Fibroblast of villous mesenchyme (primary cell): ENCODE data around the gene TACC2. TPM values are rescaled to one million over a fixed set of nuclear protein-coding genes. Genes with fewer than 3 reads are reported as not detected.
"Not testable (repeated sequence)": the region's sequence is repeated elsewhere in the genome, so short reads cannot be mapped to it uniquely, and the experiment has no call there.

ENCODE experiments used
- DNase-seq: peaks from one replicate; pipeline ENCODE4 v3.0.0-alpha.2; 2010; ENCODE audit warnings: low read depth
- H3K4me3 ChIP-seq: 2 replicates; pipeline ENCODE4 v1.5.1; 2011; ENCODE audit warnings: low read depth, mild to moderate bottlenecking, low read length
- CTCF ChIP-seq: IDR thresholded peaks from 2 replicates; pipeline ENCODE4 v1.5.1; 2012; ENCODE audit warnings: low read depth, mild to moderate bottlenecking, low read length; ENCODE audit not compliant: insufficient read depth
- total RNA-seq: library from RNA; depleted of rRNA; stranded (reverse); fragments of >200 nt; gene quantifications from 2 replicates; pipeline ENCODE4 v1.2.3, GENCODE V29; 2012

The TACC2 gene
- total RNA-seq, 1 donor: 5.6 TPM

- DNase-seq: no peak
- H3K4me3 ChIP-seq: no peak overlapping the region
- TF ChIP-seq CTCF: no peak
Measured at GRCh38 chr10:122093076-122093475, 104.1 kb downstream of the TACC2 start.

- not testable (repeated sequence) for H3K4me3 ChIP-seq
Measured at GRCh38 chr10:122096181-122096580, 107.2 kb downstream of the TACC2 start.

GRCh38 chr10:122096705-122097104 lies 107.7 kb downstream of the TACC2 start:
- no peak overlapping the region for H3K4me3 ChIP-seq
- no peak for TF ChIP-seq CTCF
- DNase-seq: no peak

More at GRCh38 chr10:122096181-122096580, 107.2 kb downstream of the TACC2 start:
- not testable (repeated sequence) for DNase-seq

- no peak for DNase-seq
- no peak overlapping the region for H3K4me3 ChIP-seq
- no peak for TF ChIP-seq CTCF
Measured at GRCh38 chr10:122097935-122098334, 109.0 kb downstream of the TACC2 start.

- DNase-seq: peak; percentile 23
- H3K4me3 ChIP-seq: no peak overlapping the region
- no peak for TF ChIP-seq CTCF
Measured at GRCh38 chr10:122098924-122099323, 110.0 kb downstream of the TACC2 start.

DNA sequence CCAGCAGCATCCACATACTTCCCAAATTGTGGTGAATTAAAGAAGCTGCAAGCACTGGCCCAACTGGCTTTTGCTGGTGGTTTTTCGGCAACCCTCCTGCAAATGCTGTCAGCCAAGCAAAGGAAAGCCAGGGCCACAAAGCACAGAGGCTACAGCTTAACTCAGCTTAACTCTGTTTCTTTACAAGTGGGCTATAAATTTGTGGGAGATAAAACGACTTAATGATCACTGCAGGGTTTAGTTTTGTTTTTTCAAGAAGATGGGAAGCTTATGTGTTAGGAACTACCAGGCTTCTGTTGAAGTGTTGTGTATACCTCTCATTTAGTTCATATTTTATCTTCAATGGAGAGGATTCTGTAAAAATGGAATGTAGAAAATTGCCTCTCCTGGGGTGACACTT lies 110.6 kb downstream of the TACC2 start:
- H3K4me3 ChIP-seq: no peak overlapping the region
- DNase-seq: peak; percentile 80
- no peak for TF ChIP-seq CTCF

DNA sequence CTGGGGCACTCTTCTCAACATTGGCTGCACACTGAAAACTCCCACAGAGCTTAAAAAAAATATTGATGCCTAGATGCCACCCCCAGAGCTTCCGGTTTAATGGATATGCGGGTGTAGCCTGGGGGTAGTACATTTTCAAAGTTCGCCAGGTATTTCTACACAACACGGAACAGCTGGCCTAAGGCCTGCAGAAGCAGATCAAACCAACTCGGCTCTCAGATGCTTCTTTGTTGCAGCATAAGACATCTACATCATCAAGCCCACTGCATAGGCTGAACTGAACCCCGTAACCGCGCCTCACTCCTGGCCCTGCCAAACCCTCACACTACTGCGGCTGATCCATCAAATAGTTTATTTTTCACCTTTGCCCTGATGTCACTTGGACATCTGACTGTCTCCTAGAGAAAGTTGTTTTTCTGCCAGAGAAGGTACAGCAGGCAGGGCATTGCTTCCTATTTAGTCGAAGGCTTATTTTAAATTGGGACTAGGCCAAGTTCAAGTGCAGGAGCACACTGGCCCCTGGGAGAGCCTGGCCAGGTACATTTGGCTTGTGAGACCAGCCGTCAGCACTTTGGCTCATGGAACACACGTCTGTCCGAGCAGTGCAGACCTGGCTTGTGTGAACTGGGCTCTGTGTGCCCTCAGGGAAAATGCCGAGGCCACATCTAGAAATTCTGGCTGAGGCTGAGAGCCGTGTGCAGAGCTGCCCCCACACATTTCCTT lies 113.3 kb downstream of the TACC2 start:
- DNase-seq: no peak
- H3K4me3 ChIP-seq: no peak overlapping the region
- TF ChIP-seq CTCF: no peak
